ENCODE measurements around the gene CLSTN2.

GRCh38 chr3:140597364-140597763 lies 662.4 kb downstream of the CLSTN2 start:
- TF ChIP-seq, protein P1, sequence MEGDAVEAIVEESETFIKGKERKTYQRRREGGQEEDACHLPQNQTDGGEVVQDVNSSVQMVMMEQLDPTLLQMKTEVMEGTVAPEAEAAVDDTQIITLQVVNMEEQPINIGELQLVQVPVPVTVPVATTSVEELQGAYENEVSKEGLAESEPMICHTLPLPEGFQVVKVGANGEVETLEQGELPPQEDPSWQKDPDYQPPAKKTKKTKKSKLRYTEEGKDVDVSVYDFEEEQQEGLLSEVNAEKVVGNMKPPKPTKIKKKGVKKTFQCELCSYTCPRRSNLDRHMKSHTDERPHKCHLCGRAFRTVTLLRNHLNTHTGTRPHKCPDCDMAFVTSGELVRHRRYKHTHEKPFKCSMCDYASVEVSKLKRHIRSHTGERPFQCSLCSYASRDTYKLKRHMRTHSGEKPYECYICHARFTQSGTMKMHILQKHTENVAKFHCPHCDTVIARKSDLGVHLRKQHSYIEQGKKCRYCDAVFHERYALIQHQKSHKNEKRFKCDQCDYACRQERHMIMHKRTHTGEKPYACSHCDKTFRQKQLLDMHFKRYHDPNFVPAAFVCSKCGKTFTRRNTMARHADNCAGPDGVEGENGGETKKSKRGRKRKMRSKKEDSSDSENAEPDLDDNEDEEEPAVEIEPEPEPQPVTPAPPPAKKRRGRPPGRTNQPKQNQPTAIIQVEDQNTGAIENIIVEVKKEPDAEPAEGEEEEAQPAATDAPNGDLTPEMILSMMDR (IDR thresholded peaks at IDR 0.05) = no peak
- TF ChIP-seq POLR2A (IDR thresholded peaks at IDR 0.05) = no peak
